PC-9 (cell line): ENCODE data around the gene DNAAF1. TPM values are rescaled to one million over a fixed set of nuclear protein-coding genes. Genes with fewer than 3 reads are reported as not detected.

Source experiments
- BruUV-seq: library from RNA; stranded (reverse); fragments of 400-500 nt; replicated peaks from 2 replicates; lab custom pipeline; 2021; lab: Mats Ljungman, UMichigan
- CTCF ChIA-PET: fragments of 300-600 bp; sonication (Branson Sonifier 250); formaldehyde crosslinking; loops from one replicate; lab custom pipeline; 2022; ENCODE audit warnings: antibody characterized with exemption; lab: Charles Lee
- POLR2A ChIA-PET: fragments of 300-600 bp; sonication (Branson Sonifier 250); formaldehyde crosslinking; loops from one replicate; lab custom pipeline; 2022; ENCODE audit warnings: antibody characterized with exemption; ENCODE audit not compliant: unreplicated experiment; lab: Charles Lee
- DNase-seq, 2 experiments: peaks; one replicate each; pipeline versions ENCODE4 v3.0.0 to v3.0.0-alpha.2; 2015 to 2022; ENCODE audit warnings: mixed read lengths in 1 of 2
- H2AFZ ChIP-seq: fragments of 200-600 bp; sonication (generic); 2 replicates; pipeline ENCODE4 v1.8.1; 2017; ENCODE audit warnings: antibody characterized with exemption
- H3F3A ChIP-seq: fragments of 200-600 bp; sonication (generic); 2 replicates; pipeline ENCODE4 v1.8.1; 2017; ENCODE audit warnings: antibody characterized with exemption, mild to moderate bottlenecking, low read depth; ENCODE audit not compliant: insufficient read depth
- H3K27ac ChIP-seq: fragments of 200-600 bp; sonication (generic); 2 replicates; pipeline ENCODE4 v1.6.1; 2016; ENCODE audit warnings: mixed run types
- H3K27me3 ChIP-seq: fragments of 200-600 bp; sonication (generic); 2 replicates; pipeline ENCODE4 v1.6.1; 2016; ENCODE audit warnings: low read depth, mixed run types; ENCODE audit not compliant: insufficient read depth
- H3K36me3 ChIP-seq: fragments of 200-600 bp; sonication (generic); 2 replicates; pipeline ENCODE4 v1.6.1; 2016; ENCODE audit warnings: low read depth, mixed run types
- H3K4me1 ChIP-seq: fragments of 200-600 bp; sonication (generic); replicated peaks from 2 replicates; pipeline ENCODE4 v1.6.1; 2016; ENCODE audit warnings: mixed run types; ENCODE audit not compliant: insufficient read depth
- H3K4me2 ChIP-seq: fragments of 200-600 bp; sonication (generic); 2 replicates; pipeline ENCODE4 v1.6.1; 2017; ENCODE audit warnings: mixed run types
- H3K4me3 ChIP-seq: fragments of 200-600 bp; sonication (generic); 2 replicates; pipeline ENCODE4 v1.6.1; 2016; ENCODE audit warnings: mixed run types
- H3K79me2 ChIP-seq: fragments of 200-600 bp; sonication (generic); 2 replicates; pipeline ENCODE4 v1.6.1; 2017; ENCODE audit warnings: low read depth, mixed run types
- H3K9me2 ChIP-seq: fragments of 200-600 bp; sonication (generic); 2 replicates; pipeline ENCODE4 v1.8.1; 2017; ENCODE audit warnings: mild to moderate bottlenecking; ENCODE audit not compliant: insufficient read depth
- H3K9me3 ChIP-seq: fragments of 200-600 bp; sonication (generic); 2 replicates; pipeline ENCODE4 v1.8.1; 2016; ENCODE audit warnings: low read depth; ENCODE audit not compliant: insufficient read depth
- H4K20me1 ChIP-seq: fragments of 200-600 bp; sonication (generic); 2 replicates; pipeline ENCODE4 v1.8.1; 2017; ENCODE audit not compliant: insufficient read depth
- CTCF ChIP-seq: fragments of 200-600 bp; sonication (generic); conservative IDR thresholded peaks from 2 replicates; pipeline ENCODE4 v1.6.1; 2017; ENCODE audit warnings: mixed run types, antibody characterized with exemption, mild to moderate bottlenecking, moderate library complexity
- EZH2 ChIP-seq: fragments of 200-600 bp; sonication (generic); IDR thresholded peaks from 2 replicates; pipeline ENCODE4 v1.8.0; 2017; ENCODE audit warnings: antibody characterized with exemption, low read depth
- intact Hi-C: fragments of 100-400 bp; cut with micrococcal nuclease; formaldehyde crosslinking; loops from one replicate; pipeline ENCODE4 v1.10.0; 2022; ENCODE audit not compliant: unreplicated experiment
- total RNA-seq: library from RNA; stranded (reverse); gene quantifications from 2 replicates; pipeline ENCODE4 v1.2.3, GENCODE V29; 2021

The DNAAF1 gene
- total RNA-seq, 1 experiment from 2014 or later, result 1.2 TPM

DNA sequence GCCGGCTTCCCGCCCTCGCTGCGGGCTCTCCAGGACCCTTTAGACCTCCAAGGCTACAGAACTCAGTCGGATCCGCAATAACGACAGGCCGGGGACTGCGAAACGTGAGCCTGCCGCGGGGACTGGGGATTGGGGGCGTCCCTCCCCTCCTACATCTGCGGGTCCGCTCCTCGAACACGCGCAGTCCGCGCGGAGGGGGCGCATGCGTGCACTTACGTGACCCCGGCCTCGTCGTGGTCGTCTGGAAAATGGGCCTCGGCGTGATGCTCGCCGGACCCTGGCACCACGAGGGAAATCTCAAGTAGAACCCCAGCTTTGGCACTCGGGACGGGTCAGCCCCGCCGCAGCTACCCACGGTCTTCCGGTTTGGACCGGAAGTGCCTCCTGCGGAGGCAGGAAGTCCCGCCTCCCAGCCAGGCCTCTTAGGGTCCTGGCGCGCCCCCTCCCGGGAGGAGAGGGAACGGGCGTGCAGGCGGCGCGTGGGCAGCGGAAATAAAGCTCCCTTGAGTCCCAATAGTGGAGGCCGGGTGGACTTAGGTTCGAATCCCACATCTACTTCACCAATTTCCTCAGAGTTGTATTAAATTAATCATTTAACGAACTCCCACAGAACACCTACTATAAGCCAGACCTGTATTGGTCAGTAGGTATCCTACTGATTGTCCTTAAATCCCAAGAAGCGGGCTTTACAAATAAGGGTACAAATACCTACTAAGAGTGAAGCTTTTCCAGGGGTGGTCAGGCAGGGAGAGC is 41.8 kb downstream of the DNAAF1 start, which contains the start of gene TAF1C:
TSS of gene TAF1C (minus strand) at position 373 of the 753 bp plus-strand sequence. CDS start 2,069 bp downstream, outside the sequence.
- Histone ChIP-seq H4K20me1 (peaks cover 3% of the 10 kb centered on the region; the same call in 1 of the 2 replicates), H3K36me3 (no peaks in the 10 kb centered on the region; the same call in 1 of the 2 replicates), H3K4me3 (peak within 1 kb of the TSS; percentile 99), H3K27ac (no peak within 1 kb of the TSS), H2AFZ (peak within 1 kb of the TSS; percentile 100), H3F3A (no peaks in the 10 kb centered on the region), H3K27me3 (no peaks in the 10 kb centered on the region), H3K9me3 (no peaks in the 10 kb centered on the region), H3K79me2 (peaks cover 34% of the 10 kb centered on the region), H3K9me2 (no peaks in the 10 kb centered on the region), H3K4me2 (peak within 1 kb of the TSS; percentile 96), H3K4me1 (peaks cover 10% of the 10 kb centered on the region; the same call in 1 of the 2 replicates)
- peak; percentile 86 to 88 for DNase-seq
- POLR2A ChIA-PET, result interaction anchor here (0.7 kb wide), 1 partner anchor 126 kb away, joined by 6 read pairs; no protein-coding TSS in a partner anchor
- TF ChIP-seq EZH2 (no peak), CTCF (peak; percentile 93)
- CTCF ChIA-PET, result interaction anchor here (0.6 to 1.2 kb wide), 9 partner anchors 41 to 322 kb away, joined by 3 to 12 read pairs (median 4); partner anchors contain the start of gene MBTPS1
- TSS peak; percentile 48 for BruUV-seq
- intact Hi-C loops, result loop anchor here (2.0 kb wide), 1 partner anchor 122 kb away; no protein-coding TSS in a partner anchor

DNA sequence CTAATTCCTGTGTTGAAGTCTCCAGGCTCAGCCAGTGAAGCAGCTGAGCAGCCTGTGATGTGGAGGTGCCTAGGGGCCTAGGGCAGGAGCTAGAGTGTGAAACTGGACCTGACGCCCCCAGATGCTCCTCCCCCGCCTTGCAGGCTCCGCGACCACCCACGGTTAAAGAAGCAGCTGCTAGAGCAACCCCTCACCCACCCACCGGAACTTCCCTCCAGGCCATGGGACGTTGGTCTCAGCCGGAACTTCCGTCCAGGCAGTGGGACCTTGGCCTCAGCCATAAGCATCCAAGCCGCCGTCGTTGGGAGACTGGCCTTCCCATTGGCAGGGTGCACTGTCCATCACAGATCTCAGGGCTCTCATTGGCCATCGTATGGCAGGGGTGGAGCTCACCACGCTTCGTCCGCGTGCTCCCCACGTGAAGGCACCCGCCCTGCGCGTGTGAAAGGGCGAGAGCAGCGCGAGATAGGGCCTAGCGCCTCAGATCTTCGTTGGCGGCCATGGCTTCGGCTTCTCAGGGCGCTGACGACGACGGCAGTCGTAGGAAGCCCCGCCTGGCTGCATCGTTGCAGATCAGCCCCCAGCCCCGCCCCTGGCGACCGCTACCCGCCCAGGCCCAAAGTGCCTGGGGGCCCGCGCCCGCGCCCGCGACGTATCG is 45.8 kb downstream of the DNAAF1 start, which contains the start of gene ADAD2:
TSS of gene ADAD2 (plus strand) at position 427 of the 658 bp plus-strand sequence. CDS start at position 501, 74 bp downstream.
- ChIA-PET POLR2A (no interaction called here), CTCF (interaction anchor here (1.1 kb wide), 1 partner anchor 121 kb away, joined by 3 read pairs; no protein-coding TSS in a partner anchor)
- H3K4me1 ChIP-seq, result peaks cover 3% of the 10 kb centered on the region; the same call in 1 of the 2 replicates
- no peaks in the 10 kb centered on the region for H3K9me3 ChIP-seq
- peaks cover 10% of the 10 kb centered on the region for H3K79me2 ChIP-seq
- no TSS peak for BruUV-seq
- no peak within 1 kb of the TSS for H2AFZ ChIP-seq
- no peaks in the 10 kb centered on the region for H4K20me1 ChIP-seq
- H3K9me2 ChIP-seq, result no peaks in the 10 kb centered on the region
- H3K27ac ChIP-seq, result no peak within 1 kb of the TSS
- no peak within 1 kb of the TSS for H3K4me3 ChIP-seq
- intact Hi-C loops, result no loop called here
- no peaks in the 10 kb centered on the region for H3F3A ChIP-seq
- no peak for DNase-seq
- TF ChIP-seq EZH2 (no peak), CTCF (no peak)
- H3K4me2 ChIP-seq, result no peak within 1 kb of the TSS
- no peaks in the 10 kb centered on the region for H3K36me3 ChIP-seq
- no peaks in the 10 kb centered on the region for H3K27me3 ChIP-seq

- H3K4me1 ChIP-seq, result no peaks in the 10 kb centered on the region
- intact Hi-C loops, result no loop called here
- peaks cover 4% of the 10 kb centered on the region for H3K79me2 ChIP-seq
- no peak overlapping the region for H3K4me2 ChIP-seq
- ChIA-PET CTCF (no interaction called here), POLR2A (no interaction called here)
- no peaks in the 10 kb centered on the region for H3F3A ChIP-seq
- H3K27ac ChIP-seq, result no peak overlapping the region
- no peak overlapping the region for H3K4me3 ChIP-seq
- no peak for DNase-seq
- H3K9me2 ChIP-seq, result no peaks in the 10 kb centered on the region
- no peaks in the 10 kb centered on the region for H3K9me3 ChIP-seq
- no peak overlapping the region for H2AFZ ChIP-seq
- no peaks in the 10 kb centered on the region for H3K36me3 ChIP-seq
- H3K27me3 ChIP-seq, result no peaks in the 10 kb centered on the region
- BruUV-seq, result no TSS peak
- H4K20me1 ChIP-seq, result no peaks in the 10 kb centered on the region
- no peak for TF ChIP-seq EZH2
- no peak for TF ChIP-seq CTCF
Measured at GRCh38 chr16:84191466-84191865, 46.4 kb downstream of the DNAAF1 start.
